Measurements from ENCODE around the gene SART3. TPM values are rescaled to one million over a fixed set of nuclear protein-coding genes. Genes with fewer than 3 reads are reported as not detected.

Gene SART3
- polyA plus RNA-seq, 1 donor (not counting 4 experiments of a cell fraction or from before 2014, with no cell fraction given) = 19.0 TPM

DNA sequence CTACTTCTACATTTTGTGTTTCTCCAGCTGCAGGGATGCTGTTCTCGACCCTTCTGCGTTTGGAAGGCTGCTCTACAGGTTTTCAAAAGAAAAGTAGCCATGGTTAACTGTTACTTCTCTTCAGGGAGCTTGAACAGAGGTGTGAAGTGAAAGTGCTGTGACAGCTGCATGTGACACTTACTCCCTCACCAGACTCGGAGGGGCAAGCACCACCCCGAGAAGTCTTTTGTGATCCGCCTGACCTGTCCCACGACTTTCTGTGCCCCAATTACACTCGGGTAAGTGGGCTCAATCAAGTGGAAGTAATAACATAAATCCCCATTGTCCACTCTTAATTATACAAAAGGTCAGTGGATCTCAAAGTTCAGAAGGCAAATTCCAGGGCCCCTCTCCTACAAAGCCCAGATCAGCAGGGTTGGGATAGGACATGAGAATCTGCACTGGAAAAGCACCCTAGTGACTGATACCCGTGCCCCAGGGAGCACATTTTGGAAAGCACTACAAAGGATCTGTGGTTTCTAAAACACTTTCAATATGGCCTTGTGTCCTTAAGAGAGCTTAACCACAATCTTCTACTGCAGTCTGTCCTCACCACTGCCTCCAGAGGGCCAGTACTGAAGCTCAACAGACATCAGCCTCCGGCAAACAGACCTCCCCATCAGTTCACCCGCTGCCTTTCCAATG is 34.3 kb downstream of the SART3 start:
- FAIRE-seq (no peak), DNase-seq (ENCODE audit: low read depth, low spot score) (no peak)
- dilution Hi-C loops (cut with MboI; ENCODE audit: extremely low pct_ligation_motif_present, low sequenced_read_pairs) = no loop called here
- H3K9me1 ChIP-seq (ENCODE audit: control insufficient read depth, extremely low read depth, insufficient read depth, low read length) = no peaks in the 10 kb centered on the region
- no peak overlapping the region for H3K4me2 ChIP-seq (ENCODE audit: control insufficient read depth, extremely low read depth, insufficient read depth, low read depth, low read length)
- H3K9ac ChIP-seq (ENCODE audit: control insufficient read depth, extremely low read depth, insufficient read depth, low read length) = no peak overlapping the region
- no peaks in the 10 kb centered on the region for H3K9me3 ChIP-seq (ENCODE audit: control insufficient read depth, low read depth, low read length)
- no peaks in the 10 kb centered on the region for H3K4me1 ChIP-seq (ENCODE audit: control insufficient read depth, extremely low read depth, insufficient read depth, low read length)
- H3K27ac ChIP-seq (ENCODE audit: control insufficient read depth, insufficient read depth, low read length) = no peak overlapping the region
- H3K4me3 ChIP-seq (ENCODE audit: control insufficient read depth in 2 of 3, extremely low read depth in 1 of 3, insufficient read depth in 2 of 3, low read depth in 1 of 3, low read length in 3 of 3) = no peak overlapping the region
- no peak overlapping the region for H2AFZ ChIP-seq (ENCODE audit: control insufficient read depth, low read length)
- peaks cover 50 to 65% of the 10 kb centered on the region in 2 experiments for H3K36me3 ChIP-seq (ENCODE audit: control insufficient read depth in 2 of 2, extremely low read depth in 1 of 2, insufficient read depth in 2 of 2, low read length in 2 of 2)
- TF ChIP-seq, protein P1, sequence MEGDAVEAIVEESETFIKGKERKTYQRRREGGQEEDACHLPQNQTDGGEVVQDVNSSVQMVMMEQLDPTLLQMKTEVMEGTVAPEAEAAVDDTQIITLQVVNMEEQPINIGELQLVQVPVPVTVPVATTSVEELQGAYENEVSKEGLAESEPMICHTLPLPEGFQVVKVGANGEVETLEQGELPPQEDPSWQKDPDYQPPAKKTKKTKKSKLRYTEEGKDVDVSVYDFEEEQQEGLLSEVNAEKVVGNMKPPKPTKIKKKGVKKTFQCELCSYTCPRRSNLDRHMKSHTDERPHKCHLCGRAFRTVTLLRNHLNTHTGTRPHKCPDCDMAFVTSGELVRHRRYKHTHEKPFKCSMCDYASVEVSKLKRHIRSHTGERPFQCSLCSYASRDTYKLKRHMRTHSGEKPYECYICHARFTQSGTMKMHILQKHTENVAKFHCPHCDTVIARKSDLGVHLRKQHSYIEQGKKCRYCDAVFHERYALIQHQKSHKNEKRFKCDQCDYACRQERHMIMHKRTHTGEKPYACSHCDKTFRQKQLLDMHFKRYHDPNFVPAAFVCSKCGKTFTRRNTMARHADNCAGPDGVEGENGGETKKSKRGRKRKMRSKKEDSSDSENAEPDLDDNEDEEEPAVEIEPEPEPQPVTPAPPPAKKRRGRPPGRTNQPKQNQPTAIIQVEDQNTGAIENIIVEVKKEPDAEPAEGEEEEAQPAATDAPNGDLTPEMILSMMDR (optimal IDR thresholded peaks at IDR 0.05 in 1 of 3, IDR thresholded peaks at IDR 0.05 in 1 of 3, conservative IDR thresholded peaks at IDR 0.05 in 1 of 3; ENCODE audit: extremely low read depth in 1 of 3, insufficient read depth in 2 of 3, low read length in 3 of 3) = no peak
- TF ChIP-seq EZH2 (IDR thresholded peaks at IDR 0.05; ENCODE audit: low read length) = no peak
- H4K20me1 ChIP-seq (ENCODE audit: control insufficient read depth, extremely low read depth, insufficient read depth, low read length) = no peaks in the 10 kb centered on the region
- no peaks in the 10 kb centered on the region for H3K27me3 ChIP-seq (ENCODE audit: control insufficient read depth, extremely low read depth, insufficient read depth, low read length)
- H3K79me2 ChIP-seq (ENCODE audit: control insufficient read depth, insufficient read depth, low read length) = peaks cover 2% of the 10 kb centered on the region

GRCh38 chr12:108525681-108526080 is 35.3 kb downstream of the SART3 start:
- dilution Hi-C loops (cut with MboI; ENCODE audit: extremely low pct_ligation_motif_present, low sequenced_read_pairs) = no loop called here
- Histone ChIP-seq H3K4me3 (ENCODE audit: control insufficient read depth in 2 of 3, extremely low read depth in 1 of 3, insufficient read depth in 2 of 3, low read depth in 1 of 3, low read length in 3 of 3) (no peak overlapping the region), H3K36me3 (ENCODE audit: control insufficient read depth in 2 of 2, extremely low read depth in 1 of 2, insufficient read depth in 2 of 2, low read length in 2 of 2) (peaks cover 52 to 65% of the 10 kb centered on the region in 2 experiments), H3K4me2 (ENCODE audit: control insufficient read depth, extremely low read depth, insufficient read depth, low read depth, low read length) (no peak overlapping the region), H3K27ac (ENCODE audit: control insufficient read depth, insufficient read depth, low read length) (no peak overlapping the region), H3K4me1 (ENCODE audit: control insufficient read depth, extremely low read depth, insufficient read depth, low read length) (no peaks in the 10 kb centered on the region), H3K27me3 (ENCODE audit: control insufficient read depth, extremely low read depth, insufficient read depth, low read length) (no peaks in the 10 kb centered on the region), H3K79me2 (ENCODE audit: control insufficient read depth, insufficient read depth, low read length) (peaks cover 2% of the 10 kb centered on the region), H3K9me1 (ENCODE audit: control insufficient read depth, extremely low read depth, insufficient read depth, low read length) (no peaks in the 10 kb centered on the region), H3K9me3 (ENCODE audit: control insufficient read depth, low read depth, low read length) (no peaks in the 10 kb centered on the region), H2AFZ (ENCODE audit: control insufficient read depth, low read length) (no peak overlapping the region), H4K20me1 (ENCODE audit: control insufficient read depth, extremely low read depth, insufficient read depth, low read length) (no peaks in the 10 kb centered on the region), H3K9ac (ENCODE audit: control insufficient read depth, extremely low read depth, insufficient read depth, low read length) (no peak overlapping the region)
- FAIRE-seq (no peak), DNase-seq (ENCODE audit: low read depth, low spot score) (no peak)
- TF ChIP-seq EZH2 (IDR thresholded peaks at IDR 0.05; ENCODE audit: low read length) = no peak
- TF ChIP-seq, protein P1 (optimal IDR thresholded peaks at IDR 0.05 in 1 of 3, IDR thresholded peaks at IDR 0.05 in 1 of 3, conservative IDR thresholded peaks at IDR 0.05 in 1 of 3; ENCODE audit: extremely low read depth in 1 of 3, insufficient read depth in 2 of 3, low read length in 3 of 3) = no peak
